Smooth muscle cell (in vitro differentiated cells): ENCODE measurements around the gene BEAN1. TPM values are rescaled to one million over a fixed set of nuclear protein-coding genes. Genes with fewer than 3 reads are reported as not detected.
A peak's percentile ranks its signal among the peaks of the same experiment; 100 is the strongest.

Experiments used
- DNase-seq: peaks from one replicate; lab custom pipeline; 2025; ENCODE audit not compliant: unreplicated experiment; lab: John Stamatoyannopoulos, UW
- H2AFZ ChIP-seq: fragments of 200-600 bp; sonication (generic); 2 replicates; pipeline ENCODE4 v1.6.0; 2016; ENCODE audit warnings: antibody characterized with exemption, low read depth, mild to moderate bottlenecking
- H3F3A ChIP-seq: fragments of 200-600 bp; sonication (generic); 2 replicates; pipeline ENCODE4 v1.6.0; 2017; ENCODE audit warnings: antibody characterized with exemption, low read depth
- H3K27ac ChIP-seq: fragments of 200-600 bp; sonication (generic); 2 replicates; pipeline ENCODE4 v1.5.1; 2016; ENCODE audit warnings: low read depth, mild to moderate bottlenecking
- H3K27me3 ChIP-seq: fragments of 200-600 bp; sonication (generic); 2 replicates; pipeline ENCODE4 v1.6.1; 2016; ENCODE audit warnings: low read depth, mild to moderate bottlenecking
- H3K36me3 ChIP-seq: fragments of 200-600 bp; sonication (generic); 2 replicates; pipeline ENCODE4 v1.5.1; 2016; ENCODE audit warnings: low read depth
- H3K4me1 ChIP-seq: fragments of 200-600 bp; sonication (generic); 2 replicates; pipeline ENCODE4 v1.5.1; 2016; ENCODE audit warnings: low read depth
- H3K4me2 ChIP-seq: fragments of 200-600 bp; sonication (generic); 2 replicates; pipeline ENCODE4 v1.6.0; 2016; ENCODE audit warnings: mild to moderate bottlenecking
- H3K4me3 ChIP-seq: fragments of 200-600 bp; sonication (generic); 2 replicates; pipeline ENCODE4 v1.5.1; 2016; ENCODE audit warnings: mild to moderate bottlenecking
- H3K79me2 ChIP-seq: fragments of 200-600 bp; sonication (generic); 2 replicates; pipeline ENCODE4 v1.6.0; 2016; ENCODE audit warnings: low read depth, mild to moderate bottlenecking
- H3K9ac ChIP-seq: fragments of 200-600 bp; sonication (generic); 2 replicates; pipeline ENCODE4 v1.6.0; 2016; ENCODE audit warnings: low read depth
- H3K9me3 ChIP-seq: fragments of 200-600 bp; sonication (generic); replicated peaks from 2 replicates; pipeline ENCODE4 v1.5.1; 2016; ENCODE audit warnings: low read depth
- H4K20me1 ChIP-seq: fragments of 200-600 bp; sonication (generic); 2 replicates; pipeline ENCODE4 v1.6.0; 2016; ENCODE audit warnings: low read depth
- WGBS: methylation state at CpG from one replicate; pipeline ENCODE4 v1.1.7; 2016; ENCODE audit warnings: low lambda C conversion rate; 5-methylcytosine and 5-hydroxymethylcytosine counted together
- polyA plus RNA-seq: library from polyadenylated mRNA; unstranded; fragments of >200 nt; fragmentation: Nextera tagmentation; extraction: Ambion mirVana; gene quantifications from 2 replicates; pipeline ENCODE4 v1.2.1, GENCODE V29; 2016
- total RNA-seq: library from RNA; depleted of rRNA; stranded (reverse); fragments of >200 nt; gene quantifications from 2 replicates; pipeline ENCODE4 v1.2.3, GENCODE V29; 2014
- TF ChIP-seq, protein P1 (sequence below): fragments of 200-600 bp; sonication (generic); IDR thresholded peaks from 2 replicates; pipeline ENCODE4 v1.5.1; 2017; ENCODE audit warnings: borderline replicate concordance, mild to moderate bottlenecking, antibody characterized with exemption; ENCODE audit not compliant: insufficient read depth, poor library complexity, severe bottlenecking

Gene BEAN1
- total and polyA plus RNA-seq, 2 experiments from 2014 or later, result 0.94 to 4.9 TPM

- no peak overlapping the region for H3K4me3 ChIP-seq
- no peak overlapping the region for H3K4me2 ChIP-seq
- H3K4me1 ChIP-seq, result peaks cover 4% of the 10 kb centered on the region
- H2AFZ ChIP-seq, result no peak overlapping the region
- no peak for DNase-seq
- H3K36me3 ChIP-seq, result no peaks in the 10 kb centered on the region
- no peaks in the 10 kb centered on the region for H3K9me3 ChIP-seq
- no peak overlapping the region for H3K9ac ChIP-seq
- H4K20me1 ChIP-seq, result no peaks in the 10 kb centered on the region
- H3K79me2 ChIP-seq, result no peaks in the 10 kb centered on the region
- no peaks in the 10 kb centered on the region for H3K27me3 ChIP-seq
- no peaks in the 10 kb centered on the region for H3F3A ChIP-seq
- TF ChIP-seq, protein P1, sequence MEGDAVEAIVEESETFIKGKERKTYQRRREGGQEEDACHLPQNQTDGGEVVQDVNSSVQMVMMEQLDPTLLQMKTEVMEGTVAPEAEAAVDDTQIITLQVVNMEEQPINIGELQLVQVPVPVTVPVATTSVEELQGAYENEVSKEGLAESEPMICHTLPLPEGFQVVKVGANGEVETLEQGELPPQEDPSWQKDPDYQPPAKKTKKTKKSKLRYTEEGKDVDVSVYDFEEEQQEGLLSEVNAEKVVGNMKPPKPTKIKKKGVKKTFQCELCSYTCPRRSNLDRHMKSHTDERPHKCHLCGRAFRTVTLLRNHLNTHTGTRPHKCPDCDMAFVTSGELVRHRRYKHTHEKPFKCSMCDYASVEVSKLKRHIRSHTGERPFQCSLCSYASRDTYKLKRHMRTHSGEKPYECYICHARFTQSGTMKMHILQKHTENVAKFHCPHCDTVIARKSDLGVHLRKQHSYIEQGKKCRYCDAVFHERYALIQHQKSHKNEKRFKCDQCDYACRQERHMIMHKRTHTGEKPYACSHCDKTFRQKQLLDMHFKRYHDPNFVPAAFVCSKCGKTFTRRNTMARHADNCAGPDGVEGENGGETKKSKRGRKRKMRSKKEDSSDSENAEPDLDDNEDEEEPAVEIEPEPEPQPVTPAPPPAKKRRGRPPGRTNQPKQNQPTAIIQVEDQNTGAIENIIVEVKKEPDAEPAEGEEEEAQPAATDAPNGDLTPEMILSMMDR, result no peak
- WGBS, result 97% methylated on average over 3 of the region's 3 CpGs
- H3K27ac ChIP-seq, result no peak overlapping the region
Measured at GRCh38 chr16:66379571-66379941, 47.5 kb upstream of the BEAN1 start.

- no peaks in the 10 kb centered on the region for H4K20me1 ChIP-seq
- no peaks in the 10 kb centered on the region for H3K36me3 ChIP-seq
- no peak overlapping the region for H3K4me2 ChIP-seq
- H3K4me1 ChIP-seq, result peaks cover 4% of the 10 kb centered on the region
- H2AFZ ChIP-seq, result no peak overlapping the region
- H3K27ac ChIP-seq, result no peak overlapping the region
- TF ChIP-seq, protein P1, result no peak
- no peak for DNase-seq
- H3K9ac ChIP-seq, result no peak overlapping the region
- H3K9me3 ChIP-seq, result no peaks in the 10 kb centered on the region
- no peaks in the 10 kb centered on the region for H3K27me3 ChIP-seq
- no peaks in the 10 kb centered on the region for H3F3A ChIP-seq
- H3K79me2 ChIP-seq, result no peaks in the 10 kb centered on the region
- WGBS, result 100% methylated on average over 3 of the region's 3 CpGs
- no peak overlapping the region for H3K4me3 ChIP-seq
Measured at GRCh38 chr16:66380421-66380820, 46.7 kb upstream of the BEAN1 start.

DNA sequence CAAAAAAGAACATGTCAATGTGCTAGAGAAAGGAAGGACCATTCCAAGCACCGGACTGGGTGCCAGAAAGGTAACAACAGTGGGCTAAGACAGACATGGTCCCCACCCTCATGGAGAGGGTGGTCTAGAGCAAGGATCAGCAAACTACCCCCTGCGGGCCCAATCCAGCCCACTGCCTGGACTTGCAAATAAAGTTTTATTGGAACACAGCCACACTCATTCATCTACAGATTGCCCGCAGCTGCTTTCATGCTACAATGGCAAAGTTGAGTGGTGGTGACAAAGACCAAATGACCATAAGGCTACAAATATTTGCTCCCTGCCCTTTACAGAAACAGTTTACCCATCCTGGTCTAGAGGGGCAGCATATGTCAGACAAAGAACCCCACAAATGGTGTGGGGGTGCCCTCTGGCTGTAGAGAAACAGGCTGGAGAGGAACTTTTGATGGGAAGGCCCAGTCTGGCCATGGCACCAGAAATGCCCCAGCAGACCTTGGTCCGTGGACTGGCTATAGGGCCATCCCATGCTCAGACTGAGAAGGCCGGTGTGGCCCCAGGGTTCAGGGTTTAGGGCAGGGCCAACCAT, 45.4 kb upstream of the BEAN1 start:
- 97% methylated on average over 5 of the region's 5 CpGs for WGBS
- TF ChIP-seq, protein P1, result no peak
- no peak for DNase-seq
- Histone ChIP-seq H3K36me3 (no peaks in the 10 kb centered on the region), H3K4me2 (no peak overlapping the region), H3K27me3 (no peaks in the 10 kb centered on the region), H3K9ac (peak overlapping the region; percentile 41), H3F3A (no peaks in the 10 kb centered on the region), H3K4me1 (peaks cover 4% of the 10 kb centered on the region), H3K79me2 (no peaks in the 10 kb centered on the region), H2AFZ (no peak overlapping the region), H3K27ac (peak overlapping the region; percentile 95), H3K9me3 (no peaks in the 10 kb centered on the region), H4K20me1 (no peaks in the 10 kb centered on the region), H3K4me3 (no peak overlapping the region)
